NCI-H2107 treated with DMSO at 0.1 percent for 48 hours (cell line): Measurements from ENCODE around the gene VAMP5.
"Not testable (repeated sequence)": the region's sequence is repeated elsewhere in the genome, so short reads cannot be mapped to it uniquely, and the experiment has no call there.

ENCODE experiments used
- DNase-seq: peaks from one replicate; lab custom pipeline; 2025; ENCODE audit not compliant: unreplicated experiment; lab: John Stamatoyannopoulos, UW

Gene VAMP5

DNA sequence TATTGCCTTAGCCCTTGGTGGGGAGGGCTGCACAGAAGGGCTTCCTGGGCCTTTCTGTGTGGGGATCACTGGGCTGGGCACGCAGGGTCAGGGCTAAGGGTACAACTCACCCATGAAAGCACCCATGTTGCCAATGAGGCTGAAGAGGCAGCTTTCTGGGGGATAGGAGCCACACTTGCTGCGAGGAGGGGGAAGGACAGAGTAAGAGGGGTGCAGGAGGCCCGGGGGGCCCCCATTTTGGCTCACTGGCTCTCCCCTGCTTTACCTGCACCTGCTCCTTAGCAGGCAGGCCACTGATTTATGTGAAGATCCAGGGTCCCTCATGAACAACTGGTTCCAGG, 16.0 kb downstream of the VAMP5 start:
- DNase-seq, result no peak

DNA sequence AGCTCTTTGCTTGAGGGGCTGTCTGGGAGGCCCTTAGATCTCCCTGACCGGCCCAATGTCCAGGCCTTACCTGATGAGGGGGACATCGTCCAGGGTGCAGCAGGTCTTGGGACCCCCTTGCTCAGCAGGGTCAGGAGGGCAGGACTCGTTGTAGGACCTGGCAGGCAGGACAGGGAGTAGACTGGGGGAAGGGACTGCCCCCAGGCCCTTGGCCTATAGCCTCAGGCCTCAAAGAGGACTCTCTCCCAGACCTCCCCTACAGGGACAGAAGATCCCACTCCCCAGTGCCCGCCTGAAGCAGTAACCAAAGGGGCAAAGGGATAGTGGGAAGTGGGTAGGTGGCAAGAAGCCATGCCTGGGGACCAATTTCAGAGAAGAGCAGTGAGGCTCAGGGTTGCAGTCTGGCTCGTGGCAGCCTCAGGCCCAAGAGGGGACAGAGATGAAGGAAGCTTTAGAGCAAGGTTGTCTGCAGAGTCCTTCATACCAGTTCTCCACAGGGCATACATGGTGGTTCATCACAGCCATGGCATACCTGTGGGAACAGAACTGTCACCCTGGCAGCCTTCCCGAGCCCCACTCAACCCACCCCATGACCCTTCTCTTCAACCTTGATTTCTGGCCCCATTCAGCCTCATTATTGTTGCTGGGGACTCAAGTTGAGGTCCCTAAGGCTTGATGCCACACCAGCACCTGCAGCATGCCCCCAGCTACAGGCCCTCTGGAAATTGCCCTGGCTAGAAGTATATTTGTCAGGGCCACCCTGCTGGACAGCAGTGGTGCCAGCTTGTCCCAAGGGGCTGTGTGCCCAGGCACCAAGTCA, 16.9 kb downstream of the VAMP5 start:
- DNase-seq, result no peak

- no peak for DNase-seq
Observed at GRCh38 chr2:85601771-85602475, 17.7 kb downstream of the VAMP5 start.

DNA sequence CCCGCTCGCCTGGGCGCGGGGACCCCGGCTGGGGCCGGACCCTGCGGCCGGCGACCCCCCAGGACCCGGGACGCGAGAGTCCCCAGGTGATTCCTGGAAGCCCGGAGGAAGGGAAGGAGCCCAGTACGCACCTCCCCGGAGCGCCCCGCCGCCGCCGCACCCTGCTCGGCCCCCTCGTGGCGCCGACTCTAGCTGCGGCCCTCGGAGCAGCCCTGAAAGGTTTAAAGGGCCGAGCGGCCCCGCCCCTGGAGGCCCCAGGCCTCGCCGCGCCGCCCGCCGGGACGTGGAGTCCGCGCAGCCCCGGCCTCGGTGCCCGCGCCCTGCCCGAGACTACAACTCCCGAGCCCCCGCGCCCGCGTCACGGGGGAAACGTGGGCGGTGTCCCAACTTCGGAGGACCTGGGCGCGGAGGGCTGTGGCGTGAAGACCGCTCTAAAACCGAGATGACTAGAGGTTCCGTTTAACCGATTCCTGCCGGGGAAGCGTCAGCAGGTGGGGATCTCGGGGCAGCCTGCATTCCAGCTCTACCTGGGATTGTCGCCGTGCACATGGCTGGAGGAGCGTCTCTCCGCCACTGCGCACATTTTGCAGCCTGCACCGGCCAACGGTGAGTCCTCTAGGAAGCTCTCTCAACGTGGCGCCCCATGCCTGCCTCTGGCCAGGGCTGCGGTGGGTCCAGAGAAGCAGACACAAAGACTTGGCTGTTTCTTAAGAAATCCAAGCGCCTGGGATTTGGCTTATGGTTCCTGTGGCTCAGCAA, 18.4 kb downstream of the VAMP5 start, which contains the start of gene TMEM150A:
Gene TMEM150A (minus strand): TSS at position 223 of the 759 bp plus-strand sequence. CDS start 750 bp downstream, outside the sequence.
- peak; percentile 6 for DNase-seq

DNA sequence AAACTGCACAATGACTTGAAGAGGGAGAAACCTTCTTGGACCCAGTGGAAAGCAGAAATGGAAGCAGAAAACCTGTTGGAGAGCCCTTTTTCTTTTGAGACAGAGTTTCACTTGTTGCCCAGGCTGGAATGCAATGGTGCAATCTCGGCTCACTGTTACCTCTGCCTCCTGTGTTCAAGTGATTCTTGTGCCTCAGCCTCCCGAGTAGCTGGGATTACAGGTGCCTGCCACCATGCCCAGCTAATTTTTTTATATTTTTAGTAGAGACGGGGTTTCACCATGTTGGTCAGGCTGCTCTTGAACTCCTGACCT, 19.9 kb downstream of the VAMP5 start:
- not testable (repeated sequence) for DNase-seq

DNA sequence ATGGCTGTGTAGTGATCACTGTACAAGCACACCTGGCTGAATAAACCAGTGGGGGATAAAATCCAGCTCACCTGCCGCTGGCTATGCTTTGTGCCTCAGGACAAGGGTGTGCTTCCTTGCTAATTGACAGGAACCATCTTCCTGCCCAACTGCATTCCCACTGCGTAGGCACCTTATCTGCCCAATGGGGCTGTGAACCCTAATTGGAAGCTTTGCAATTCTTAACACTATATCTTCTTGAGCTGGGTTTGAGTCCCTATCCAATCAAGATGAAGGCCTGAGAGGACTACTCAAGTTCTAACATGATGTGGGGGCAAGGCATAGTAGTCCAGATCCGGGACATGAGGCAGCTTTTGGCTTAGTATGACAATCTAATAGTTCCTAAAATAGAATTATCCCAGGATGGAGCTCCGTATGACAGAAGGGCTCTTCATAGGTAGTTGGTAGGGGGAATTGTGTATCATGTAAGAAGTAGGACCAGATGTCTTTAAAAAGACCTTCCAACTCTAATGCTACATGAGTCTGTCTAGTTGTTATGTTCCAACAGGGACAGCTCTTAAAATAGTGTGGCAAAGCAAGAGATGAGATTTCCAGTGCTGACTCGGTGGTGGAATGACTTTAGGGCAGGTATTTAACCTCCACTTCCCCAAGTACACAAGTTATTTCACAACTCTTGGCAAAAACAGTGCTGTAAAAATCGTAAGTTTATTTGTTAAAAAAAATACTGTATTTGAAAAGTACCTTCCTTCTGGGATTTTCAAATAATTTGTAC, 20.5 kb downstream of the VAMP5 start:
- no peak for DNase-seq

DNA sequence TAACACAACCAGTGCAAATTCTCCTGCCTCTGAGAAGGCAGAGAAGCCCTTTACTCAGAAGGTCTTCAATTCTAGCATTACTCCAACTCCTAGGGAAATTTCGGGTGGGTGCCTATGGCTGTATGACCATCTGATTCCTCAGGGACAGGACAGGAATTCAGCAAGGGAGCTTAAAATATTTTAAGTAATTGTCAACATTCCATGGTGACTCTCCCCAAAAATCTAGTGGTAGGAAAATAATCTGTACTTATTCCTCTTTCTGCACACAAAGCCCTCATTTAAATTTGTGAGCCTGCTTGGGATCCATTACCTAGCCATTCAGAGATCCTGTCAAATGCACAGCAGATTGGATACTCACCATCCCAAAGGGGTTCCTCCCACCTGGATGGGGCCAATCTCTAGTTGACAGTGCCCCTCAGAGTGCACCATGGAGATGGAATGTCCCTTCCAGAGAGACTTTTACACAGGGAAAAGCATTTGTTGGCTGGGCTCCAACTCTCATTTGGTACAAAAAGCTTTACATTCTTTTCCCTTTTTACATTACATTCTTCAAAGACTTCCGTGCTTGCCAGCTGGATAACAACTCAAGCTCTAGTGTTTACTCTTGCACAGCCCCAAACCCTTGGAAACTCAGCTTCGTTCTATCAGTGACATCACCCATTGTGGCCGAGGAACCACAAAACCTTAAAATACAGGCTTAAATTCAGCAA, 21.3 kb downstream of the VAMP5 start:
- DNase-seq, result no peak

GRCh38 chr2:85606116-85606455, 21.9 kb downstream of the VAMP5 start:
- no peak for DNase-seq

DNA sequence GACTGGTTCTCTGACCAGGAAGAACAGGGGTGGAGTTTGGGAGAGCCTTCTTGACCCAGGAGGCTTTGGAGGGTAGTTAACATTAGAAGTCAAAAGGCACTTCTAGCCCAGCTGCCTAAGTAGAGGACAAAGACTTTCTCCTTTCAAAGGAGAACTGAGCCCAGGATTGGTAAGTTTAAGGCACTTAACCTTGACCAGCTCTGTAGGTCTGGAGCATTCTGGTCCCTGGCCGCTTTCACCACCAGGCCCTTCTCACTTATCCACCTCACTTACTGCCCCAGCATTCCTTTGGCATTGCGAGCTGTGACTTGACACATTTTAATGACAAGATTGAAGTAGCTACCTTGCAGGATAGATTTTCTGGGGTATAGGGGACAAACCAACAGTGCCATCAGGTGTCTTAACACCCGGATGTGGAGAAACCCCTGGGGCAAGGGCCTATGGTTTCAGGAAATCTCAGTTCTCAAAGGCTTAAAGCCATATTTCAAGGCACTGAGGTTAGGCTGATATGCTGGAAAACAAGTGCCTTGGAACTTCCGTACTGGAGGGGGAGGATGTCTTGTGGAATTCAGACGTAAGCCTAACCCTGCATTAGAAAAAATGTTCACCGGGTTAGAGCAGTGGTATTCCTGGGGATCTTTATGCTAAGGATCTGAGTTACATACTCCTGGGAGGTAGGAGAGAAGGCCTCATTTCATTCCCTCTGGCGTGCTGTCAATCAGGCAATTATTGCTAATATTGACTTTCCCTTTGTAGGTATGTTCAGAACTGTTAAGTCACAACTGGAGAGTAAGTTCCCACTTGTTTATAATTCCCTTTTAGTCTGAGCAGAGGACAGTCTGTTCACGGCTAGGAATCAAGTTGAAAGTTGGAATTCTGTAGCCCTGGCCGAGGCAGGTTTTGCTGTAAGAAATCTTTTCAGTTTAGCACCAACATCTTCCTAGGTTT, 23.3 kb downstream of the VAMP5 start:
- no peak for DNase-seq

DNA sequence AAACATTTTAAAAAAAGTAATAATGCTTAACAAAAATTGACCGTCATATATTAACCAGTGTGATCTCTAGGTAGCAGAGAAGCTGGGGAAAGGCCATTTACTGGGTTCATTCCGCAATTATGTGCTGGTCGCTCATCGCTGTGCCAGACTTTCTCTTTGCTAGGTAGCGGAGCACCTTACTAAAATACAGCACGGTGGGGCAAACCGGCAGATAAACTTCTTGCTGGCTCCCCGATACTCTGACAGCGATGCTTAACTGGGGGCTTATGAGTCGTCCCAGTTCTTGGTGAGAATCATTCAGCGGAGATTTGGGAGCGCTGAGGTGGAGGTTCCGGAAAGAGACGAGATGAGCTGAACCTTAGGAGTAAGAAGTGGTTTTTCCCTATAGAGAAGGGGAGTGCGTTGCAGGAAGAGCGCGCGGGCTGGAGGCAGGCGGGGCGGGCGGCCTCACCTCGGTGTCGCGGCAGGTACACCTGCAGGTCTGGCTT, 27.0 kb downstream of the VAMP5 start:
- no peak for DNase-seq

GRCh38 chr2:85611705-85612587, 27.7 kb downstream of the VAMP5 start, which contains the start of gene C2orf68:
Gene C2orf68 (minus strand): TSS chr2:85612066. CDS start chr2:85611984, 82 bp downstream.
- DNase-seq, result peak; percentile 76

DNA sequence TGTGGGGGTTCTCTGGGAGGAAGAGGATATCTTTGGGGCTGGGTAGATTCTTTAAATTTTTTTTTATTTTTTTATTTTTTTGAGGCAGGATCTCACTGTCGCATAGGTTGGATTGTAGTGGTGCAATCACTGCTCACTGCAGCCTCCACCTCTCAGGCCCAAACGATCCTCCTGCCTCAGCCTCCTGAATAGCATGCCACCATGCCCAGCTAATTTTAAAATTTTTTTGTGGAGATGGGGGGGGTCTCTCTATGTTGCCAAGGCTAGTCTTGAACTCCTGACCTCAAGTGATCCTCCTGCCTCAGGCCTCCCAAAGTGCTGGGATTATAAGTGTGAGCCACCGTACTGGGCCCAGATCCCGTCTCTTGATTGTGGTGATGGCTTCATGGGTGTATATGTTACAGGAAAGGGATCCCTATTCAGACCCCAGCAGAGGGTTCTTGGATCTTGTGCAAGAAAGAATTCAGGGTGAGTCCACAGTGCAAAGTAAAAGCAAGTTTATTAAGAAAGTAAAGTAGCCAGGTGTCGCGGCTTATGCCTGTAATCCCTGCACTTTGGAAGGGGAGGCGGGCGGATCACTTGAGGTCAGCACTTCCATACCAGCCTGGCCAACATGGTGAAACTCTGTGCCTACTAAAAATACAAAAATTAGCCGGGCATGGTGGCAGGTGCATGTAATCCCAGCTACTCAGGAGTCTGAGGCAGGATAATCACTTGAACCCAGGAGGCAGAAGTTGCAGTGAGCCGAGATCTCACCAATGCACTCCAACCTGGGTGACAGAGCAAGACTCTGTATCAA, 29.7 kb downstream of the VAMP5 start:
- DNase-seq, result no peak

DNA sequence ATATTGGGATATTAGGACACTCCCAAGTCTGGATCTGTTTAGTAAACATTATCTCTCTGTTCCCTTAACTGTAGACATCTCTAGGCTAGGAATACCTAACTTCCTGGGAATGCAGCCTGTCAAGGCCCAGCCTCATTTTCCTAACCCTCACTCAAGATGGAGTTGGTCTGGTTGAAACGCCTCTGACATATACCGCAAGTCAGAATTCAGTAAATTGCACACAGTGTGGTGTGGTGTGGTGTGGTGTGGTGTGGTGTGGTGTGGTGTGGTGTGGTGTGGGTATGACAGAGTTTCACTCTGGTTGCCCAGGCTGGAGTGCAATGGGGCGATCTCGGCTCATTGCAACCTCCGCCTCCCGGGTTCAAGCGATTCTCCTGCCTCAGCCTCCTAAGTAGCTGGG, 30.5 kb downstream of the VAMP5 start:
- not testable (repeated sequence) for DNase-seq

GRCh38 chr2:85615413-85615728, 31.1 kb downstream of the VAMP5 start:
- no peak for DNase-seq

- DNase-seq, result not testable (repeated sequence)
Observed at GRCh38 chr2:85617723-85618122, 33.5 kb downstream of the VAMP5 start.

DNA sequence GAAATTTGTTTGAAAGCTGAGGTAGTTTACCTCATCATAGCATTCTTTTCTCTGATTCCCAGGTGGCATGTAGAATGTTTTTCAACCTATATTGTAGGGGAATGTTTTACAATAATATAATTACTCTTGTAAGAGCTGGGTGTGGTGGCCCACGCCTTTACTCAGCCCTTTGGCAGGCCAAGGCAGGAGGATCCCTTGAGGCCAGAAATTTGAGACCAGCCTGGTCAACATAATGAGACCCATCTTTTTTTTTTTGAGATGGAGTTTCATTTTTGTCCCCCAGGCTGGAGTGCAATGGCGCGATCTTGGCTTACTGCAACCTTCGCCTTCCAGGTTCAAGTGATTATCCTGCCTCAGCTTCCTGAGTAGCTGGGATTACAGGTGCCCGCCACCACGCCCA, 35.4 kb downstream of the VAMP5 start:
- no peak for DNase-seq

DNA sequence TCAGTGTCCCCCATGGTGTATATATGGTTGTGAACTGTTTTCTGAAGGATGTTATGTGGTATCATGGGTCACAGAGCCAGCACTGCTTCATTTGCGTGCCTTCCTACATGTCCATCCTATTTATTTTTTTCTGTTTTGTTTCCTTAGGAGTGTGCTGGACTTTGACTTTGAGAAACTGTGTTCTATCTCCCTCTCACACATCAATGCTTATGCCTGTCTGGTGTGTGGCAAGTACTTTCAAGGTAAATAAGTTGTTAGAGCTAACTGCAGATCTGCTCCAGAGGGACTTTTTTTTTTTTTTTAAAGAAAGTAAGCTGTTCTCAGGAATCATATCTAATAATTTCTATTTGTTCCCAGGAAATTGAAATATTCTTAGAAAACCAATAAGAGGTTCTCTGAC, 37.1 kb downstream of the VAMP5 start:
- no peak for DNase-seq

GRCh38 chr2:85623991-85624390, 39.8 kb downstream of the VAMP5 start:
- no peak for DNase-seq
